Loucy (cell line): ENCODE measurements around the gene SGMS1.

Experiments
- H2AFZ ChIP-seq: fragments of 200-600 bp; sonication (generic); 2 replicates; pipeline ENCODE4 v1.6.0; 2016; ENCODE audit warnings: antibody characterized with exemption, mild to moderate bottlenecking, low read length, moderate library complexity
- H3F3A ChIP-seq: fragments of 200-600 bp; 2 replicates; pipeline ENCODE4 v1.6.0; 2016; ENCODE audit warnings: antibody characterized with exemption, low read depth, mild to moderate bottlenecking
- H3K27me3 ChIP-seq: fragments of 200-600 bp; sonication (generic); 2 replicates; pipeline ENCODE4 v1.6.1; 2014; ENCODE audit warnings: low read length, mild to moderate bottlenecking; ENCODE audit not compliant: insufficient read depth, poor library complexity, severe bottlenecking
- H3K36me3 ChIP-seq: fragments of 200-600 bp; sonication (generic); 2 replicates; pipeline ENCODE4 v1.6.1; 2016; ENCODE audit warnings: low read length; ENCODE audit not compliant: insufficient read depth
- H3K4me1 ChIP-seq: fragments of 200-600 bp; sonication (generic); 2 replicates; pipeline ENCODE4 v1.5.1; 2014; ENCODE audit warnings: low read length, mild to moderate bottlenecking; ENCODE audit not compliant: insufficient read depth, poor library complexity, severe bottlenecking
- H3K4me2 ChIP-seq: fragments of 200-600 bp; sonication (generic); 2 replicates; pipeline ENCODE4 v1.6.0; 2014; ENCODE audit warnings: antibody characterized with exemption, low read length, low read depth, mild to moderate bottlenecking; ENCODE audit not compliant: poor library complexity, severe bottlenecking
- H3K4me3 ChIP-seq: fragments of 200-600 bp; sonication (generic); 2 replicates; pipeline ENCODE4 v1.5.1; 2014; ENCODE audit warnings: low read length, mild to moderate bottlenecking, mixed read lengths; ENCODE audit not compliant: poor library complexity, severe bottlenecking
- H3K79me2 ChIP-seq: fragments of 200-600 bp; sonication (generic); 2 replicates; pipeline ENCODE4 v1.6.1; 2014; ENCODE audit warnings: low read length; ENCODE audit not compliant: insufficient read depth
- H3K9ac ChIP-seq: fragments of 200-600 bp; sonication (generic); 2 replicates; pipeline ENCODE4 v1.6.0; 2014; ENCODE audit warnings: mild to moderate bottlenecking, low read depth, low read length, moderate library complexity; ENCODE audit not compliant: poor library complexity, severe bottlenecking
- H3K9me2 ChIP-seq: fragments of 200-600 bp; sonication (generic); replicated peaks from 2 replicates; pipeline ENCODE4 v1.6.1; 2016; ENCODE audit warnings: low read depth, low read length, mixed read lengths
- H3K9me3 ChIP-seq: fragments of 200-600 bp; sonication (generic); 2 replicates; pipeline ENCODE4 v1.6.1; 2014; ENCODE audit warnings: mild to moderate bottlenecking, antibody characterized with exemption, low read length, low read depth; ENCODE audit not compliant: insufficient read depth
- H4K20me1 ChIP-seq: fragments of 200-600 bp; sonication (generic); 2 replicates; pipeline ENCODE4 v1.6.0; 2014; ENCODE audit warnings: antibody characterized with exemption, low read length, mild to moderate bottlenecking; ENCODE audit not compliant: insufficient read depth, poor library complexity, severe bottlenecking
- EZH2phosphoT487 ChIP-seq: fragments of 200-600 bp; IDR thresholded peaks from 2 replicates; pipeline ENCODE4 v1.6.1; 2018; ENCODE audit warnings: antibody characterized with exemption, mild to moderate bottlenecking, moderate library complexity, borderline replicate concordance
- TF ChIP-seq, protein P1 (sequence below): fragments of 200-600 bp; sonication (generic); conservative IDR thresholded peaks from 2 replicates; pipeline ENCODE4 v1.5.1; 2014; ENCODE audit warnings: mild to moderate bottlenecking, antibody characterized with exemption, low read length

Gene SGMS1

GRCh38 chr10:50471583-50471975 lies 152.2 kb downstream of the SGMS1 start:
- TF ChIP-seq, protein P1, sequence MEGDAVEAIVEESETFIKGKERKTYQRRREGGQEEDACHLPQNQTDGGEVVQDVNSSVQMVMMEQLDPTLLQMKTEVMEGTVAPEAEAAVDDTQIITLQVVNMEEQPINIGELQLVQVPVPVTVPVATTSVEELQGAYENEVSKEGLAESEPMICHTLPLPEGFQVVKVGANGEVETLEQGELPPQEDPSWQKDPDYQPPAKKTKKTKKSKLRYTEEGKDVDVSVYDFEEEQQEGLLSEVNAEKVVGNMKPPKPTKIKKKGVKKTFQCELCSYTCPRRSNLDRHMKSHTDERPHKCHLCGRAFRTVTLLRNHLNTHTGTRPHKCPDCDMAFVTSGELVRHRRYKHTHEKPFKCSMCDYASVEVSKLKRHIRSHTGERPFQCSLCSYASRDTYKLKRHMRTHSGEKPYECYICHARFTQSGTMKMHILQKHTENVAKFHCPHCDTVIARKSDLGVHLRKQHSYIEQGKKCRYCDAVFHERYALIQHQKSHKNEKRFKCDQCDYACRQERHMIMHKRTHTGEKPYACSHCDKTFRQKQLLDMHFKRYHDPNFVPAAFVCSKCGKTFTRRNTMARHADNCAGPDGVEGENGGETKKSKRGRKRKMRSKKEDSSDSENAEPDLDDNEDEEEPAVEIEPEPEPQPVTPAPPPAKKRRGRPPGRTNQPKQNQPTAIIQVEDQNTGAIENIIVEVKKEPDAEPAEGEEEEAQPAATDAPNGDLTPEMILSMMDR: no peak
- TF ChIP-seq EZH2phosphoT487: no peak
- Histone ChIP-seq H3K4me3 (no peak overlapping the region), H3K27me3 (no peaks in the 10 kb centered on the region), H3K9ac (no peak overlapping the region), H3F3A (no peaks in the 10 kb centered on the region), H3K9me2 (no peaks in the 10 kb centered on the region), H3K4me2 (no peak overlapping the region), H3K4me1 (peaks cover 50% of the 10 kb centered on the region), H2AFZ (no peak overlapping the region), H4K20me1 (no peaks in the 10 kb centered on the region), H3K79me2 (no peaks in the 10 kb centered on the region), H3K9me3 (peaks cover 2% of the 10 kb centered on the region; the same call in 1 of the 2 replicates), H3K36me3 (no peaks in the 10 kb centered on the region)

DNA sequence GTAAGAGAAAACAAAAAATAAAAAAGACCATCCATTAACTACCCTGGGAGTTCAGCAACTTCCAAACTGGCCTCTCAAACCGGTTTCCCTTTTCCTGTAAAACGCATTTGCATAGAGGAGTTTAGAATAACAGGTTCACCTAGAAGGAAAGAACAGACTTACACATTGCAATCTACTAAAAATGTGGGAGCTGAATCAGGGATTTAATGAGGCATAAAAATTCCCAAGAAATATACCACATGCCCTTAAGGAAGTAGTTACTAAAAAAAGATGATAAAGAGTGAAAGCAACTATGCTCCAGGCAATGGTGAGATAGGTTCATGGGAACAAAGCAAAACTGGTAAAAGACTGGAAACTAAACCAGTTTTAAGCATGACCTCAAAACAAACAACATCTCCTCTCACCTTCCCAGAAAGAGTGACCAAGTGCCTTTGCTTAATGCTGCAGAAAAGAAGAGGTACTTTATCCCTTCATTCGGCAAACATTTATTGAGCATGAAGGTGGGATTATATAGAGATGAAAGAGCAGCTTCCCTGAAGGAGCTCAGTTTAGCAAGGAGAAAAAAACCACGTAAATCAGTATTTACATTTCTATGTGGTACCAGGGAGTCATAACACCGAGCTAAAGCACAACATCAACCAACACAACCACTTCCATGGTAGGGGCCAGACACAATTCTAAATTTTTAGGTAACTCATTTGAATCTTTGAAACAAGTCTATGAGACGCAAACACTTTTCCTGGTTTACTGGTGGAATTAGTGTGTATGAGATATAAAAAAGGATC lies 152.8 kb downstream of the SGMS1 start:
- H3K79me2 ChIP-seq: no peaks in the 10 kb centered on the region
- H3K9ac ChIP-seq: no peak overlapping the region
- H3K4me3 ChIP-seq: peak overlapping the region; percentile 1
- H3F3A ChIP-seq: no peaks in the 10 kb centered on the region
- H2AFZ ChIP-seq: no peak overlapping the region
- H3K9me2 ChIP-seq: no peaks in the 10 kb centered on the region
- no peaks in the 10 kb centered on the region for H3K27me3 ChIP-seq
- peak overlapping the region; percentile 73 for H3K4me2 ChIP-seq
- no peaks in the 10 kb centered on the region for H3K36me3 ChIP-seq
- H3K4me1 ChIP-seq: peaks cover 51% of the 10 kb centered on the region
- no peaks in the 10 kb centered on the region for H3K9me3 ChIP-seq
- TF ChIP-seq EZH2phosphoT487: no peak
- TF ChIP-seq, protein P1: no peak
- no peaks in the 10 kb centered on the region for H4K20me1 ChIP-seq

DNA sequence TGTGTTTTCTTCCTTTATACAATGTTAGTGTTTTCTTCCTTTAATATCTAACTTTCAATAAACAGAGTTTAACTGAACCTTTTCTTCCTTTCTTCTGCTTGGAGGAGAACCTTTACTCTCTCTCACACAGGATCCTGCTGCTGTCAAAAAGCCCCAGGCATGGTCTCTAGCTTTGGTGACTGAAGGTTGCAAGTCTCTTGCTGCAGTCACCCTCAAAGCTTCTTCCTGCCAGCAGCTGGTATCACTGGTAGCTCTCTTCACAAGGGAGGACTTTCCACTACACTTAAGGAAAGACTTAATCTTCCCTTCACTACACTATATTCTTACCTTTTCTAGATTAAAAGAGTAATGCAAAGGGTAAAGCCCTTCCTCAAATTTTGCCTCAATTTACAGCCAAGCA lies 153.4 kb downstream of the SGMS1 start:
- Histone ChIP-seq H3K4me2 (peak overlapping the region; percentile 73), H3F3A (no peaks in the 10 kb centered on the region), H4K20me1 (no peaks in the 10 kb centered on the region), H3K4me3 (peak overlapping the region; percentile 54), H2AFZ (no peak overlapping the region; the same call in 1 of the 2 replicates), H3K27me3 (no peaks in the 10 kb centered on the region), H3K9me2 (no peaks in the 10 kb centered on the region), H3K36me3 (no peaks in the 10 kb centered on the region), H3K9me3 (no peaks in the 10 kb centered on the region), H3K79me2 (no peaks in the 10 kb centered on the region), H3K9ac (peak overlapping the region; percentile 23), H3K4me1 (peaks cover 56% of the 10 kb centered on the region)
- TF ChIP-seq EZH2phosphoT487: no peak
- TF ChIP-seq, protein P1: no peak
